Left ventricle myocardium inferior (tissue), 1 donor: ENCODE data around the gene PLEKHA6. TPM values are rescaled to one million over a fixed set of nuclear protein-coding genes. Genes with fewer than 3 reads are reported as not detected.

Experiments
- DNase-seq: peaks from one replicate; pipeline ENCODE4 v3.0.0-alpha.2; 2020
- H3K27ac ChIP-seq: fragments of 200-600 bp; replicated peaks from 2 replicates; pipeline ENCODE4 v1.8.0; 2021
- H3K27me3 ChIP-seq: fragments of 200-600 bp; 2 replicates; pipeline ENCODE4 v1.8.0; 2021; ENCODE audit warnings: low read depth
- H3K36me3 ChIP-seq: fragments of 200-600 bp; 2 replicates; pipeline ENCODE4 v1.8.0; 2021
- H3K4me1 ChIP-seq: fragments of 200-600 bp; 2 replicates; pipeline ENCODE4 v1.8.0; 2021
- H3K4me3 ChIP-seq: fragments of 200-600 bp; 2 replicates; pipeline ENCODE4 v1.8.0; 2021; ENCODE audit warnings: mild to moderate bottlenecking, moderate library complexity
- H3K9me3 ChIP-seq: fragments of 200-600 bp; replicated peaks from 2 replicates; pipeline ENCODE4 v1.8.0; 2021
- intact Hi-C: fragments of 100-400 bp; cut with micrococcal nuclease; formaldehyde crosslinking; loops from one replicate; pipeline ENCODE4 v1.11.0; 2022
- total RNA-seq: library from RNA; stranded (reverse); fragmentation: NEBNext Ultra II Directional; extraction: Animal tissue kit (Norgen Biotek cat#: 25700); gene quantifications from one replicate; pipeline ENCODE4 v1.2.1, GENCODE V29; 2021
- TF ChIP-seq, protein P1 (sequence below): fragments of 200-600 bp; IDR thresholded peaks from 2 replicates; pipeline ENCODE4 v1.8.0; 2021; ENCODE audit warnings: antibody characterized with exemption, mild to moderate bottlenecking, borderline replicate concordance
- donor health status: DM: no; HTN: yes; CAD: no; lungs with severe emphysema.

PLEKHA6 gene
- total RNA-seq, 1 donor from 2014 or later, result 28.8 TPM

DNA sequence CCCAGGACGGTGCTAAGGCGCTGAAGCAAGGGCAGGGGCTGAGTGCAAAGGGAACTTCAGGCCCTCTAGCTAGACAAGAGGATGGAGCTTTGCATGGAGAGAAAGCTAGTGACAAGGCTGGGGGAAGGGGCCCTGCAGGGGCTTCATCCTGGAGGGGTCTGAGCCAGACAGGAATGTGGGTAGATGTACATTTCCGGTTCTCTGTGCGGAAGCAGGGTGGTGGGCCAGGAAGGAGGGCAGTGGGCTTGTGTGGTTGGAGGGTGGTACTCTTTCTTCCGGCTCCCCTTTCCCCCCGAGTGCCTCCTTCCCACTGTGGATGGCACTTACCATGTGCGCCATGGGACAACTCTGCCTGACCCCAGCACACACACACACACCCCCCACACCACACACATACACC, 165.0 kb downstream of the PLEKHA6 start:
- H3K4me1 ChIP-seq, result peaks cover 27% of the 10 kb centered on the region
- no peak overlapping the region for H3K27ac ChIP-seq
- intact Hi-C loops, result no loop called here
- H3K4me3 ChIP-seq, result no peak overlapping the region
- H3K27me3 ChIP-seq, result peaks cover 37% of the 10 kb centered on the region
- H3K9me3 ChIP-seq, result no peaks in the 10 kb centered on the region
- H3K36me3 ChIP-seq, result no peaks in the 10 kb centered on the region
- no peak for DNase-seq
- TF ChIP-seq, protein P1, sequence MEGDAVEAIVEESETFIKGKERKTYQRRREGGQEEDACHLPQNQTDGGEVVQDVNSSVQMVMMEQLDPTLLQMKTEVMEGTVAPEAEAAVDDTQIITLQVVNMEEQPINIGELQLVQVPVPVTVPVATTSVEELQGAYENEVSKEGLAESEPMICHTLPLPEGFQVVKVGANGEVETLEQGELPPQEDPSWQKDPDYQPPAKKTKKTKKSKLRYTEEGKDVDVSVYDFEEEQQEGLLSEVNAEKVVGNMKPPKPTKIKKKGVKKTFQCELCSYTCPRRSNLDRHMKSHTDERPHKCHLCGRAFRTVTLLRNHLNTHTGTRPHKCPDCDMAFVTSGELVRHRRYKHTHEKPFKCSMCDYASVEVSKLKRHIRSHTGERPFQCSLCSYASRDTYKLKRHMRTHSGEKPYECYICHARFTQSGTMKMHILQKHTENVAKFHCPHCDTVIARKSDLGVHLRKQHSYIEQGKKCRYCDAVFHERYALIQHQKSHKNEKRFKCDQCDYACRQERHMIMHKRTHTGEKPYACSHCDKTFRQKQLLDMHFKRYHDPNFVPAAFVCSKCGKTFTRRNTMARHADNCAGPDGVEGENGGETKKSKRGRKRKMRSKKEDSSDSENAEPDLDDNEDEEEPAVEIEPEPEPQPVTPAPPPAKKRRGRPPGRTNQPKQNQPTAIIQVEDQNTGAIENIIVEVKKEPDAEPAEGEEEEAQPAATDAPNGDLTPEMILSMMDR, result no peak

GRCh38 chr1:204194080-204194479, 165.6 kb downstream of the PLEKHA6 start:
- H3K9me3 ChIP-seq, result no peaks in the 10 kb centered on the region
- no peak for DNase-seq
- TF ChIP-seq, protein P1, result no peak
- intact Hi-C loops, result no loop called here
- H3K27me3 ChIP-seq, result peaks cover 44% of the 10 kb centered on the region
- no peak overlapping the region for H3K27ac ChIP-seq
- H3K4me1 ChIP-seq, result peaks cover 22% of the 10 kb centered on the region
- H3K4me3 ChIP-seq, result no peak overlapping the region
- no peaks in the 10 kb centered on the region for H3K36me3 ChIP-seq

DNA sequence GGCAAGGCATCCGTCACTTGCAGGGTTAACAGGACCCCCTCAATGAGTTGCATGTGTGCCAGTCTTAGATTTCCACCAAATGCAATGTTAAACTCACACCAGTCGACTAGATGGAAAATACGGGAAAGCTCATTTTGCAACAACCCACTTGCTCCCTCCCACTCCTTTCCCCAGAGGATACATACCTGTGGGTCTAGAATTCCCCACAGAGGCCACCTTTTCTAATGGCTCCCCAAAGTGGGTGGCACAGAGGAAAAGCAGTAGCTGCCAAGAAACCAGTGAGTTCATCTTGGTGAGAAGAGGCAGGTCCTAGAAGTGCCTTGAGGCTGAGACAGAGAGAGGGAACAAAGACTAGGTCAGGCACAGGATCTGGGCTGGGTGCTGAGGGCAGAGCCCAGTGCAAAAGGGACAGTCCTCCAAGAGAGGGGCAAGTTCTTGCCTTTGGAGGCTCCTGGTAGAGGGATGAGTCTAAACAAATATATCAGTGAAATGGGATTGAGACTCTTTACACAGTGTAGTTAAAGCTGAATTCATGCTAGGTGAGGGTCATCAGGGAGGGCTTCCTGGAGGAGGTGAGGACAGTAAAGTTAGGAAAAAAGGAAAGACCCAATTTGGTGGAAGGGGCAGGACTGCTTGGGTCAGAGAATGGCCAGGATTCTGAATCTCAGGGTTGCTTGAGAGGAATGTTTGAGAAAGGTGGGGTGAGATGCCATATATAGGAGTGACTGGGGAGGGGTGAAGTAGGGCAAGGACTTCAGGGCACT, 167.0 kb downstream of the PLEKHA6 start:
- Histone ChIP-seq H3K4me3 (no peak overlapping the region), H3K27me3 (peaks cover 57% of the 10 kb centered on the region), H3K27ac (no peak overlapping the region), H3K4me1 (peaks cover 12% of the 10 kb centered on the region), H3K9me3 (no peaks in the 10 kb centered on the region), H3K36me3 (no peaks in the 10 kb centered on the region)
- DNase-seq, result no peak
- TF ChIP-seq, protein P1, result no peak
- intact Hi-C loops, result no loop called here

GRCh38 chr1:204192046-204192445, 167.7 kb downstream of the PLEKHA6 start:
- TF ChIP-seq, protein P1, result no peak
- Histone ChIP-seq H3K9me3 (no peaks in the 10 kb centered on the region), H3K4me1 (peaks cover 12% of the 10 kb centered on the region), H3K27ac (no peak overlapping the region), H3K27me3 (peaks cover 62% of the 10 kb centered on the region), H3K4me3 (no peak overlapping the region), H3K36me3 (no peaks in the 10 kb centered on the region)
- no peak for DNase-seq
- intact Hi-C loops, result no loop called here

DNA sequence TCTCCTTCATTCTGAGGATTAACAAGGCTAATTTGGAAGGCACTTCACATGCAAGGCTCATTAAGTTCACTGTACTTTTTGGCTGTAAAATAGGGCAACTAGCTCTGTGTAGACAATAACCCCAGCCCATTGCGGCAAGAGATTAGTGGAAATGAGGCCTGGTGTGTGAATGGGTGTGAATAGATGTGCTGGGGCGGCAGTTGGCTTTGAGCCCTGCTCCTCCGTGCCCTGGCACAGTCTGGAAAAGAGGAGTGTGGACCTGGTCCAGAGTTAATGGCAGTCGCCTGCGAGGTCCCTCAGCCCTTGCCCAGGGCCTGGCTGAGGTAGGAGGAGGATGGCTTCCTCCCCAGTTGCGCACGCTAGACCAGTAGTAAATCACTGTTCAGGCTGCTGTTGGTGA, 168.3 kb downstream of the PLEKHA6 start:
- H3K36me3 ChIP-seq, result no peaks in the 10 kb centered on the region
- peaks cover 62% of the 10 kb centered on the region for H3K27me3 ChIP-seq
- no peak for DNase-seq
- intact Hi-C loops, result no loop called here
- no peak overlapping the region for H3K4me3 ChIP-seq
- no peak overlapping the region for H3K27ac ChIP-seq
- no peaks in the 10 kb centered on the region for H3K9me3 ChIP-seq
- peaks cover 12% of the 10 kb centered on the region for H3K4me1 ChIP-seq
- TF ChIP-seq, protein P1, result no peak
